GM21723 (cell line): ENCODE measurements around the gene ATG7.
A peak's percentile ranks its signal among the peaks of the same experiment; 100 is the strongest.

Experiments used
- ATAC-seq: cut with Tn5 transposase; IDR thresholded peaks from one replicate; pipeline ENCODE4 v1.9.1; 2021; ENCODE audit warnings: mild to moderate bottlenecking, moderate library complexity; ENCODE audit not compliant: unreplicated experiment

The ATG7 gene, protein sequence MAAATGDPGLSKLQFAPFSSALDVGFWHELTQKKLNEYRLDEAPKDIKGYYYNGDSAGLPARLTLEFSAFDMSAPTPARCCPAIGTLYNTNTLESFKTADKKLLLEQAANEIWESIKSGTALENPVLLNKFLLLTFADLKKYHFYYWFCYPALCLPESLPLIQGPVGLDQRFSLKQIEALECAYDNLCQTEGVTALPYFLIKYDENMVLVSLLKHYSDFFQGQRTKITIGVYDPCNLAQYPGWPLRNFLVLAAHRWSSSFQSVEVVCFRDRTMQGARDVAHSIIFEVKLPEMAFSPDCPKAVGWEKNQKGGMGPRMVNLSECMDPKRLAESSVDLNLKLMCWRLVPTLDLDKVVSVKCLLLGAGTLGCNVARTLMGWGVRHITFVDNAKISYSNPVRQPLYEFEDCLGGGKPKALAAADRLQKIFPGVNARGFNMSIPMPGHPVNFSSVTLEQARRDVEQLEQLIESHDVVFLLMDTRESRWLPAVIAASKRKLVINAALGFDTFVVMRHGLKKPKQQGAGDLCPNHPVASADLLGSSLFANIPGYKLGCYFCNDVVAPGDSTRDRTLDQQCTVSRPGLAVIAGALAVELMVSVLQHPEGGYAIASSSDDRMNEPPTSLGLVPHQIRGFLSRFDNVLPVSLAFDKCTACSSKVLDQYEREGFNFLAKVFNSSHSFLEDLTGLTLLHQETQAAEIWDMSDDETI

DNA sequence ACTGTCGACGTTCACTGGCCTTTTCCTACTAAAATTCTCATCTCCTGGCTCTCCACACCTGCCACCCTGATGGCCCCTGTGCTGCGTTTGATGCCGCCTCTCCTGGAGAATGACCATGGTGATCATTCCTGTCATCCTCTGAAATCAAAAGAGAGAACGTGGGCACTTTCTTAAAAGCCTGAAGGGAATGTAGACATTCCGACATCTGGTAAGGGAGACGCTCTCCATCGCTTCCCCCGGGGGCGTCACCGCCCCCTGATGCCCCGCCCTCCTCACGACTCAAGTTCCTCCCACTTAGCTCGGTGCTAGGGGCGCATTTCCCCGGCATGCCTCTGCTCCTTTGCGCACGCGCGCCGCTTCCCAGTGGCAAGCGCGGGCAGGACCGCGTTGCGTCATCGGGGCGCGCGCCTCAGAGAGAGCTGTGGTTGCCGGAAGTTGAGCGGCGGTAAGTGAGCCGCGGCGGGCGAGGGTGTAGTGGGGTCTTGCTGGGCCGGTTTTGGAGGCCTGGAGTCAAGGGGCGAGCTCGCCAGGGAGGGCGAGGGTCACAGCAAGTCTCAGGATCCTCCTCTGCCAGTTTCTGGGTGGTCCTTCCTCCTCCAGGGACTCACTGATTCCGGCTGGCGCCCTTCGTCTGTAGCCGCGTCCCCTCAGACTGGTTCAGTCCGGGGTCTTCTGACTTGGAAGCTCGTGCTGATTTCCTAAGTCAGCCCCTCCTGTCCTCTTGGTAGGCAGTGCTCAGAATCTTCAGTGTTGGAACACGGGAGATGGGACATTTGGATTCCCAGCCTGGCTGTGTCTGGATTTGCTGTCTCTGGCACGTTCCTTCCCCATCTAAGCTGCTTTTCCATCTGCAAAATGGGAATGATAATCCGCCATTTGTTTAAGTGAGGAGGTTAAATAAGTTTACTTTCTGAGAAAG, at the start of gene ATG7:
Gene ATG7 (plus strand): TSS at position 412 of the 919 bp plus-strand sequence. CDS start 26,299 bp downstream, outside the sequence.
- peak; percentile 95 for ATAC-seq

DNA sequence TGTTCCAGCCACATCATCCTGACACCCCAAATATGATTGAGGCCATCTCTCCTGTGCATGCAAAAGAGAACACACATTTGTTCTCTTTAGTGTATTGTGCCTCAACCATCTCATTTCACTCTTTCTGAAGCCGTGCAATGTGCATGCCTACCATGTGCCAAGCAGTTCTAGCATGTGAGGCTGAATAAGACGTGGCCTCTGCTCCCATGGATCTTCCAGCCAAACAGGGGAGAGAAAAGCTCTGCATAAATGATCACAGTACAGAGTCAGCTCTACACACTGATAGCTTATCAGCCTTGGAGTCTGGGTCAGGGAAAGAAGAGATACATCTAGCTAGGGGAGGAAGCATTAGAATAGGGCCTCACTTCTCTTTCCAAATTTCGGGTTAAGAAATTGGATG, 48.2 kb upstream of the ATG7 start:
- no peak for ATAC-seq

DNA sequence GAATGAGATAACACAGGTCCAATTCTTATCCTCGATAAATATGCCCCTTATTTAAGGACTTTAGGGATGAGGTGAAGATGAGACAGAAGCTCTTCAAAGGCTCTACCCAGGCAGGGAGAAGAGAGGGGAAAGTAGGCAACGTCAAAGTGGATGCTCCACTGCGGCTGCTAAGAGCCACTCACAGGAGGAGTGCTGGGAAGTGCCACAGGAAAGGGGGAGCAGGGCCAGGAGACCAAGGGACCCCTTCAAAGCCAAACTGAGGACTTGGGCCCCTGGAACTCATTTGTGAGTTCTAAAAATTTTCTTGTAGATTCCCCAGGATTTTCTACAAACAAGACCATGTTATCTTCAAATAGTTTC, 47.3 kb upstream of the ATG7 start:
- no peak for ATAC-seq

DNA sequence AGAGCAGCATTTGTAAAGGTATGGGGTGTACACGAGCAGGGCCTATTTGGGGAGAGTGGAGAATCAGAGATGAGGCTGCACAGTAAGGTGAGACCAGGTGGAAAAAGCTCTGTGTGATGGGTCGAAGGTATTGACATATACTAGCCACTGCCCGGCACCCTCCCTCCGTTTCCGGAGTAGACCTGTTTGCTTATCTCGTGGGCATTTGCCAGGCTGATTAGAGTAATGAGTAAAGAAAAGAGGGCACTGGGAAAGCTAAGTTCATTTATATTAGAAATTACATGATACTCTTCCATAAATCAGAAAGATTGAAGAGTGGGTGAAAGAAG, 46.2 kb upstream of the ATG7 start:
- ATAC-seq = no peak

- ATAC-seq = no peak
Measured at GRCh38 chr3:11228041-11228440, 44.2 kb upstream of the ATG7 start.

- ATAC-seq = no peak
Measured at GRCh38 chr3:11230125-11230524, 42.1 kb upstream of the ATG7 start.

DNA sequence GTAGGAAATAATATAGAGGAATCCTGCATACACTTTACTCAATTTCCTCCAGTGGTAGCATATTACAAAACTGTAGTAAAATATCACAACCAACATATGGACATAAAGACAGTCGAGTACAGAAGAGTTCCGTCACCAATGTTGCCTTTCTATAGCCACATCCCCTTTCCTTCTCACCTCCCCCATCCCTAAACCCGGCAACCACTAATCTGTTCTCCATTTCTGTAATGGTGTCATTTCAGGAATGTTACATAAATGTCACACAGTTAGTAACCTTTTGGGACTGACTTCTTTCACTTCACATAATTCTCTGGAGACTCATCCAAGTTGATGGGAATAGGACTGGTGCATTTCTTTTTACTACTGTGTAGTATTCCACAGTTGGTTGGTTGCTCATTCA, 41.4 kb upstream of the ATG7 start:
- ATAC-seq = no peak

DNA sequence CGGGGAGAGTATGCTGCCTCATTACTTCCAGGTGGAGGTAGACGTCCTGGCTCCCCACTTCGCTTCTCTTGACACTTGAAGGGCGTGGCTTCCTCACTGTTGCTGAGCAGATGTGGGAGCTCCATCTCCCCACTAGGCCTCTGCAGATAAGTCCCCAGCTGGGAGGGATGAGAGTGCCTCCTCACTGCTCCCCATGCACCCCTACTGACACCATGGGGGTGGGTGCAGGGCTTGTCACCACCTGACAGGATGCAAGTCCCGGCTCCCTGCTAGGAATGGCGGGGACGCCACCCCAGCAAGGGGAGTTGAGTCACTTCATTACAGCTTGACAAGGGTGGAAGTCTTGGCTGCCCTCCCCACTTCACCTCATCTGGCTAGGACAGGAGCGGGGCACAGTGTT, 36.8 kb upstream of the ATG7 start:
- ATAC-seq = no peak

DNA sequence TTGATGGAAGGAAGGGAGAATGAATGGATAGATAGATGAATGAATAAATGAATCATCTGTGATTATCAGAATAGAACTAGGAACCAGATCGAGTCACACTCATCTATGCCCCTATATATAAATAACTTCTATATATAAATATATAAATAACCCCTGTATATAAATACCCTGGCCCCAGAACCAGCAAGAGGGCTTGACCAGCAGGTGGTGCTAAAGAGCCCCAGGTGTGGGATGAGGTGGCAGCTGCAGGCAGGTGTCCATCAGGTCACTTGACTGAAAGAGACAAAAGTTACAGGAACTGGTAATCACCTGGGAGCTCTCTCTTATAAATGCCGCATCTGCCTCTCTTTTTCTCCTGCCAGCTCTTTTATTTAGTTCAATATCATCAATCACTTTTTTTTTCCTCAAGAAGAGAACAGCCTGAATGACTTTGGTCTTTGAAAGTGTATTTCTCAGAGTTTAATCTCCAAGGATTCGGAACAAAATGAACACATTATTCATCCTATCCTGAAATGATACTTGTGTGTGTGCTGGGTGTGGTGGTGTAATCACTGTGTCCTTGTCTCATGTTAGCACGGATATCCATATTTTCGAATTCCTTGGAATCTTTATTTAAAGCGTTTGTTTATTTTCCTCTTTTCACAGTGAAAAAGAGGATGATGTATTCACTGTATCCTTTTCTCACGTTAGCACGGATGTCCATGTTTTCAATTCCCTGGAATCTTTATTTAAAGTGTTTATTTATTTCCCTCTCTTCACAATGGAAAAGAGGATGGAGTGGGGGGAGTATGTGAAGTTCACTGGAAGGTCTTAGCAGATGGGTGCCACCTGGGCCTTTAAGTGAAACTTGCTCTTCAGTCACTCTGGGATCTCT, 35.4 kb upstream of the ATG7 start:
- no peak for ATAC-seq

GRCh38 chr3:11238060-11238459, 34.1 kb upstream of the ATG7 start:
- no peak for ATAC-seq

- ATAC-seq = no peak
Measured at GRCh38 chr3:11238880-11239279, 33.3 kb upstream of the ATG7 start.

- no peak for ATAC-seq
Measured at GRCh38 chr3:11239796-11240195, 32.4 kb upstream of the ATG7 start.

DNA sequence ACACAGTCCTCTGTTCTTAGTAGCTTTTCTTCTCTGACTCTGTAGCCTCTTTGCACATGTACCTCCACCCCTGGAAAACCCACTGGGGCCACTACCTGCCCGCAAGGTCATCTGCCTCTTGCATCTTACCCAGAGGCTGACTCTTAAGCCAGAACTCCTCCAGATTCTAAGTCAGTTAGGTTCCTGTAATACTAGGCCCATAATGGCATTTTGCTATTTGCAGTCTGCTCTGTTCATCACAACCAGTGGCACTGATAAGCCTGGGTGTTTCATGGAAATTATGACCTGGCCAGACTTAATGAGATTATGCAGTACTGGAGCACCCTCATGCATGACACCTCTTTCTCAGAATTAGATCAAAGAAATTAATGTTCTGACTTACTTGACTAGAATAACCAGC, 31.7 kb upstream of the ATG7 start:
- ATAC-seq = no peak

DNA sequence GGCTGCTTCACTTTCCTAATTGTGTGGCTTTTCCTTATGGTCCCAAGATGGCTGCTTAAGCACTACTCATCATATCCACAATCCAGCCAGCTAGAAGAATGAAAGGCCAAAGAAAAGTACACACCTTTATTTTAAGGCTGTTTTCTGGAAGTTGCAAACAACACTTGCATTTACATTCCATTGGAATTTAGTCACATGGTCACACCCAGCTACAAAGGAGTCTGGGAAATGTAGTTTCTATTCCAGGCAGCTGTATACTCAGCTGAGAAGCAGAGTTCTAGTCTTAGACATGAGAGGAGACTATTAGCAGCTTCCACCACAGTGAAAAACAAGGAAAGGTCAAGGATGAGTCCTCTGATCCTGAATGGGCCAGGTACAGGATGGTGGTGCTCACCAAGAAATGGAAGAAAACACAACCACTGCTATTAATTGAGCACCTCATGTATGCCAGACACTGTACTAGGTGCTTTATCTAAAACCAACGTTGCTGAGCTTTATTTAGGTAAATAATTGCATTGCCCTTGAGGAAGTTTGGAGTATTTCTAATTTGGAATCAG, 28.0 kb upstream of the ATG7 start:
- no peak for ATAC-seq

DNA sequence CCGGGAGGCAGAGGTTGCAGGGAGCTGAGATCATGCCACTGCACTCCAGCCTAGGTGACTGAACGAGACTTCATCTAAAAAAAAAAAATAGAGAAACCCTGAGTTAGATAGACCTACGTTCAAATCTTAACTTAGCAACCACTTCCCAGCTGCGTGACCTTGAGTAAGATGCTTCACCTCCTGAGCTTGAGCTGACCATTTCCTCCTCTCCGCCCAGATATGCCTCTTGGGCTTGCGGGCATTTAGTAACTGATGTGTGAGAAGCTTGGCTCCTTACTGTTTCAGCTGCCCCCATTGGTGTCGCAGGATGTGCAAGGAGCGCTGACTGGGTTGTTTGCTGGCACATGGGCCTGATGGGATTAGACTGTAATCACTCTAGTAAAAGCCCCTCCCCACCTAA, 26.9 kb upstream of the ATG7 start:
- no peak for ATAC-seq

DNA sequence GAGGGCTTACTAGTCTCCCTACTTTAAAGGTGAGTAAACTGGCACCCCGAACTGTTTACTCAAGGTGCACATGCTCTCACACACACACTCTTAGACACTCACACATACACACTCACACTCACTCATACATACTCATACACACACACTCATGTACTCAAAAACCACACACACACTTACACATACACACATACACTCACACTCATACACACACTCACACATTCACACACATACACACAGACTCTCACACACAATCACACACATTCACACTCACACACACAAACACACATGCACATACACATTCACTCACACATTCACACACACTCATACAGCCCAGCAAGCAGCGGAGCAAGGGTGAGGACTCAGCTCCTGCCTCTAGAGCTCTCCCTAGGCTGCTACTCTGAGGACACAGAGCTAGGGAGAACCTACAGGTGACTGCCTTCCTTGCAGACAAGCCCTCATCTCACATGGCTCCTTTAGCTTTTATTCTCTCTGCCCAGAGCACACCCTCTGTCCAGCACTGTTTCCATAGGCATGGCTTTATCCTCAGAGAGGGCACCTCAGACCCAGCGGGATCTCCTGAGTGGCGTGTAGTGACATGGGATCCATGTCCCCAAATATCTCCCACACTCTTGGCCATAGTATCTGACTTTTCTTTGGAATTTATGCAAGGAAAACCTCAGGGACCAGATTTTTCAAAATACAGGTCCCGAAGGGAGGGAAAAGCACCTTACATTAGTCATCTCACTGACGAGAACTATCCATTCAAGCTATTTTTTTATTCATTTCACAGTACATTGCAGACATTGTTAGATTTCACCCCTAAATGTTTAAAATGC, 26.2 kb upstream of the ATG7 start:
- ATAC-seq = no peak

DNA sequence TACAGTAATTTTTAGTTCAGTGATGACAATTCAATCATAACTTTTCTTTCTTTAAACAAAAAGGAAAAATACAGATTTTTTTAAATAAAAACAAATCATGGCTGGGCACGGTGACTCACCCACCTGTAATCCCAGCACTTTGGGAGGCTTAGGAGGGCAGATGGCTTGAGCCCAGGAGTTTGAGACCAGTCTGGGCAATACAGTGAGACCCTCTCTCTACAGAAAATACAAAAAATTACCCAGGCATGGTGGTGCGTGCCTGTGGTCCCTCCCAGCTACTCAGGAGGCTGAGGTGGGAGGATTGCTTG, 25.6 kb upstream of the ATG7 start:
- no peak for ATAC-seq

- ATAC-seq = no peak
Measured at GRCh38 chr3:11247362-11247761, 24.8 kb upstream of the ATG7 start.

DNA sequence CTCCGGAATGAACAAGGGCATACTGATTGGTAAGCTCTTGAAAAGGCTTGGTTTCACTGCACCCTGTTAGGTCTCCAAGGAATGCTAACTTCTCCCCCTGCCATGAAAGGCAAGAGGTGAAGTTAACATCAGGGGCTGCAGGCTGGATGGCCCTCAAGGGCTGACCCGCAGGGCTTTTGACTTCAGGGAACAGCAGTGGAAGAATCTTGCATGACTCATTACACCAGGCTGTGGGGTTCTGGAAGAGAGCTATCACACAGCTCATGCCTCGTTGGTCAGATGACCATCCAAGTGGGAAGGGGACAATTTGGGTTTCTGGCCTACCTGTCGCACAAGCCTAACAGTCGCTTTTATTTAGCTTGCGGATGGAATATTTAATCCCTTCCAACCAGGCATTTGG, 23.6 kb upstream of the ATG7 start:
- ATAC-seq = no peak
